IMR-90 (cell line): Measurements from ENCODE around the gene WDR27. TPM values are rescaled to one million over a fixed set of nuclear protein-coding genes. Genes with fewer than 3 reads are reported as not detected.

Experiments used
- ATAC-seq: fragments of 200-7000 bp; cut with Tn5 transposase; 2 replicates; pipeline ENCODE4 v1.9.1; 2020; ENCODE audit warnings: low read depth, mild to moderate bottlenecking, moderate library complexity
- BruUV-seq: library from RNA; stranded (reverse); fragments of 400-500 nt; replicated peaks from 2 replicates; lab custom pipeline; 2021; lab: Mats Ljungman, UMichigan
- CTCF ChIA-PET: fragments of 300-600 bp; formaldehyde crosslinking; extraction: SDS; loops from one replicate; lab custom pipeline; 2021; ENCODE audit warnings: antibody characterized with exemption; lab: Yijun Ruan, JAX
- POLR2A ChIA-PET: fragments of 300-600 bp; sonication (Branson Sonifier 250); formaldehyde crosslinking; loops from one replicate; lab custom pipeline; 2022; ENCODE audit warnings: antibody characterized with exemption; ENCODE audit not compliant: unreplicated experiment; lab: Charles Lee
- DNase-seq: peaks from one replicate; pipeline ENCODE4 v3.0.0; 2013
- H2AFZ ChIP-seq: replicated peaks from 2 replicates; pipeline ENCODE3; 2013; ENCODE audit warnings: low read length, mild to moderate bottlenecking; ENCODE audit not compliant: poor library complexity
- H2AK5ac ChIP-seq: 2 replicates; pipeline ENCODE4 v1.6.1; 2013; ENCODE audit warnings: low read depth, low read length, inconsistent platforms
- H2AK9ac ChIP-seq: replicated peaks from 2 replicates; pipeline ENCODE3; 2013; ENCODE audit warnings: mild to moderate bottlenecking, low read depth, low read length, moderate library complexity; ENCODE audit not compliant: poor library complexity
- H2BK120ac ChIP-seq: 2 replicates; pipeline ENCODE4 v1.6.1; 2013; ENCODE audit warnings: low read depth, low read length, inconsistent platforms
- H2BK15ac ChIP-seq: 3 replicates; pipeline ENCODE4 v1.6.1; 2013; ENCODE audit warnings: low read depth, low read length, inconsistent platforms
- H2BK20ac ChIP-seq: 2 replicates; pipeline ENCODE4 v1.6.1; 2013; ENCODE audit warnings: low read depth, mild to moderate bottlenecking, inconsistent platforms, low read length, moderate library complexity
- H2BK5ac ChIP-seq: 2 replicates; pipeline ENCODE4 v1.6.1; 2013; ENCODE audit warnings: mild to moderate bottlenecking, low read depth, low read length, inconsistent platforms; ENCODE audit not compliant: poor library complexity, severe bottlenecking
- H3K14ac ChIP-seq: replicated peaks from 2 replicates; pipeline ENCODE4 v1.6.1; 2013; ENCODE audit warnings: low read depth, low read length, inconsistent platforms
- H3K18ac ChIP-seq: 2 replicates; pipeline ENCODE4 v1.6.1; 2013; ENCODE audit warnings: low read depth, low read length, control low read depth
- H3K23ac ChIP-seq: 2 replicates; pipeline ENCODE4 v1.6.1; 2013; ENCODE audit warnings: low read depth, low read length, inconsistent platforms
- H3K27ac ChIP-seq: 2 replicates; pipeline ENCODE4 v1.5.1; 2013; ENCODE audit warnings: mild to moderate bottlenecking, control low read depth, low read length; ENCODE audit not compliant: insufficient read depth
- H3K27me3 ChIP-seq: 2 replicates; pipeline ENCODE4 v1.6.1; 2013; ENCODE audit warnings: low read length; ENCODE audit not compliant: control insufficient read depth, insufficient read depth
- H3K36me3 ChIP-seq: 2 replicates; pipeline ENCODE4 v1.6.1; 2013; ENCODE audit warnings: low read length, mixed read lengths; ENCODE audit not compliant: control insufficient read depth, insufficient read depth
- H3K4ac ChIP-seq: 2 replicates; pipeline ENCODE4 v1.6.1; 2013; ENCODE audit warnings: low read depth, low read length, inconsistent platforms
- H3K4me1 ChIP-seq: 2 replicates; pipeline ENCODE4 v1.6.1; 2013; ENCODE audit warnings: low read length, mixed read lengths; ENCODE audit not compliant: control insufficient read depth, insufficient read depth
- H3K4me2 ChIP-seq: 2 replicates; pipeline ENCODE4 v1.6.1; 2013; ENCODE audit warnings: low read depth, mild to moderate bottlenecking, control low read depth, low read length, moderate library complexity
- H3K4me3 ChIP-seq: 2 replicates; pipeline ENCODE4 v1.5.1; 2013; ENCODE audit warnings: low read depth, mild to moderate bottlenecking, control low read depth, low read length, moderate library complexity; ENCODE audit not compliant: insufficient read depth
- H3K56ac ChIP-seq: 2 replicates; pipeline ENCODE4 v1.6.1; 2013; ENCODE audit warnings: low read length, inconsistent platforms; ENCODE audit not compliant: insufficient read depth; ENCODE audit errors: extremely low read depth
- H3K79me1 ChIP-seq, 2 experiments: 2 replicates each; pipeline ENCODE4 v1.6.1; 2013; ENCODE audit warnings: low read length in 2 of 2, inconsistent platforms in 1 of 2, low read depth in 1 of 2
- H3K9ac ChIP-seq: 2 replicates; pipeline ENCODE4 v1.6.1; 2013; ENCODE audit warnings: low read depth, low read length, control low read depth
- H3K9me1 ChIP-seq: 2 replicates; pipeline ENCODE4 v1.6.1; 2013; ENCODE audit warnings: low read length, inconsistent platforms; ENCODE audit not compliant: insufficient read depth
- H3K9me3 ChIP-seq: 2 replicates; pipeline ENCODE4 v1.6.1; 2013; ENCODE audit warnings: low read length; ENCODE audit not compliant: control insufficient read depth, insufficient read depth
- H4K20me1 ChIP-seq: 2 replicates; pipeline ENCODE4 v1.6.1; 2013; ENCODE audit warnings: low read length, inconsistent platforms; ENCODE audit not compliant: insufficient read depth
- H4K5ac ChIP-seq: 2 replicates; pipeline ENCODE4 v1.6.1; 2013; ENCODE audit warnings: mild to moderate bottlenecking, low read depth, low read length, control low read depth
- H4K8ac ChIP-seq, 2 experiments: 2 replicates each; pipeline ENCODE4 v1.6.1; 2013; ENCODE audit warnings: low read depth in 2 of 2, low read length in 2 of 2, control low read depth in 1 of 2, inconsistent platforms in 1 of 2
- H4K91ac ChIP-seq: 2 replicates; pipeline ENCODE4 v1.6.1; 2013; ENCODE audit warnings: low read depth, low read length, inconsistent platforms; ENCODE audit not compliant: insufficient read depth
- BHLHE40 ChIP-seq: fragments of 150-350 bp; IDR thresholded peaks from 2 replicates; pipeline ENCODE4 v1.6.1; 2016; ENCODE audit warnings: mild to moderate bottlenecking, low read depth, low read length
- CEBPB ChIP-seq: IDR thresholded peaks from 2 replicates; pipeline ENCODE4 v1.6.1; 2012; ENCODE audit warnings: low read depth, low read length, improper control_type of control experiment
- CHD1 ChIP-seq: IDR thresholded peaks from 2 replicates; pipeline ENCODE4 v1.6.1; 2012; ENCODE audit warnings: low read depth, low read length, improper control_type of control experiment
- CTCF ChIP-seq: conservative IDR thresholded peaks from 2 replicates; pipeline ENCODE4 v1.5.1; 2012; ENCODE audit warnings: mild to moderate bottlenecking, low read depth, low read length, improper control_type of control experiment
- FOS ChIP-seq: fragments of 150-350 bp; IDR thresholded peaks from 2 replicates; pipeline ENCODE4 v1.6.1; 2016; ENCODE audit warnings: low read depth, low read length
- MAFK ChIP-seq: IDR thresholded peaks from 2 replicates; pipeline ENCODE4 v1.6.1; 2012; ENCODE audit warnings: low read depth, low read length, improper control_type of control experiment
- MAZ ChIP-seq: IDR thresholded peaks from 2 replicates; pipeline ENCODE4 v1.6.1; 2012; ENCODE audit warnings: low read depth, mild to moderate bottlenecking, low read length, improper control_type of control experiment, moderate library complexity, borderline replicate concordance
- MXI1 ChIP-seq: IDR thresholded peaks from 2 replicates; pipeline ENCODE4 v1.6.1; 2012; ENCODE audit warnings: low read depth, mild to moderate bottlenecking, low read length, moderate library complexity, borderline replicate concordance
- NFE2L2 ChIP-seq: fragments of 150-350 bp; IDR thresholded peaks from 2 replicates; pipeline ENCODE4 v1.6.1; 2016; ENCODE audit warnings: low read depth, mild to moderate bottlenecking, low read length
- POLR2A ChIP-seq: IDR thresholded peaks from 2 replicates; pipeline ENCODE4 v1.6.1; 2012; ENCODE audit warnings: mild to moderate bottlenecking, low read depth, low read length
- RAD21 ChIP-seq: IDR thresholded peaks from 2 replicates; pipeline ENCODE4 v1.6.1; 2012; ENCODE audit warnings: low read length, improper control_type of control experiment
- RCOR1 ChIP-seq: IDR thresholded peaks from 2 replicates; pipeline ENCODE4 v1.6.1; 2012; ENCODE audit warnings: mild to moderate bottlenecking, low read length, improper control_type of control experiment; ENCODE audit not compliant: insufficient replicate concordance
- RFX5 ChIP-seq: IDR thresholded peaks from 2 replicates; pipeline ENCODE4 v1.8.0; 2012; ENCODE audit warnings: low read depth, mild to moderate bottlenecking, low read length, moderate library complexity
- SMC3 ChIP-seq: fragments of 150-350 bp; IDR thresholded peaks from 2 replicates; pipeline ENCODE4 v1.6.1; 2016; ENCODE audit warnings: low read depth, mild to moderate bottlenecking, antibody characterized with exemption, low read length, moderate library complexity
- WGBS, 2 experiments: methylation state at CpG; one replicate each; pipeline versions ENCODE4 v1.1.5 to v1.1.7; 2013; ENCODE audit warnings: missing lambda C conversion rate in 2 of 2; ENCODE audit not compliant: insufficient read length in 1 of 2; ENCODE audit errors: extremely low coverage in 2 of 2; 5-methylcytosine and 5-hydroxymethylcytosine counted together
- dilution Hi-C: fragments of 300-500 bp; cut with HindIII; formaldehyde crosslinking; loops from one replicate; pipeline ENCODE4 v1.14.3; 2018; ENCODE audit warnings: low sequenced_read_pairs; ENCODE audit not compliant: unreplicated experiment
- in situ Hi-C: fragments of 300-500 bp; cut with MboI; formaldehyde crosslinking; loops from 3 replicates; pipeline ENCODE4 v1.14.3; 2019; ENCODE audit warnings: low sequenced_read_pairs, inconsistent platforms, mixed read lengths
- intact Hi-C: fragments of 100-400 bp; cut with micrococcal nuclease; formaldehyde crosslinking; loops from 2 replicates; pipeline ENCODE4 v1.10.0; 2022
- polyA plus RNA-seq, 3 experiments: library from polyadenylated mRNA; depleted of rRNA; stranded (reverse); fragments of >200 nt; gene quantifications; 2 replicates each; pipeline ENCODE4 v1.2.3, GENCODE V29; 2012; ENCODE audit warnings: low replicate concordance in 1 of 3
- total RNA-seq: library from RNA; depleted of rRNA; stranded (reverse); fragments of >200 nt; gene quantifications from 2 replicates; pipeline ENCODE4 v1.2.3, GENCODE V29; 2012
- TF ChIP-seq, protein P1 (sequence below): fragments of 150-350 bp; IDR thresholded peaks from 2 replicates; pipeline ENCODE4 v1.6.1; 2016; ENCODE audit warnings: low read depth, mild to moderate bottlenecking, low read length, moderate library complexity, borderline replicate concordance
- TF ChIP-seq, protein P2 (sequence below): fragments of 150-350 bp; IDR thresholded peaks from 2 replicates; pipeline ENCODE4 v1.6.1; 2017; ENCODE audit warnings: mild to moderate bottlenecking, antibody characterized with exemption, low read length, low read depth

Gene WDR27
- total and polyA plus RNA-seq, 2 of the 4 experiments (the other 2 are of a cell fraction) = 7.0 to 18.5 TPM

GRCh38 chr6:169671563-169671962, 30.3 kb downstream of the WDR27 start:
- no peak overlapping the region for H3K27ac ChIP-seq
- no TSS peak for BruUV-seq
- ChIA-PET POLR2A (no interaction called here), CTCF (no interaction called here)
- no peak overlapping the region for H2BK5ac ChIP-seq
- H4K20me1 ChIP-seq = no peaks in the 10 kb centered on the region
- no peak overlapping the region for H2AK5ac ChIP-seq
- H3K4me1 ChIP-seq = no peaks in the 10 kb centered on the region
- H4K8ac ChIP-seq = no peak overlapping the region
- no peak overlapping the region for H3K56ac ChIP-seq
- H3K4me2 ChIP-seq = no peak overlapping the region
- H4K5ac ChIP-seq = no peak overlapping the region
- DNase-seq (no peak), ATAC-seq (no peak)
- H3K14ac ChIP-seq = no peak overlapping the region
- no peak overlapping the region for H3K4me3 ChIP-seq
- no peak overlapping the region for H3K18ac ChIP-seq
- H2BK120ac ChIP-seq = no peak overlapping the region
- no peak for TF ChIP-seq POLR2A
- TF ChIP-seq, protein P1, sequence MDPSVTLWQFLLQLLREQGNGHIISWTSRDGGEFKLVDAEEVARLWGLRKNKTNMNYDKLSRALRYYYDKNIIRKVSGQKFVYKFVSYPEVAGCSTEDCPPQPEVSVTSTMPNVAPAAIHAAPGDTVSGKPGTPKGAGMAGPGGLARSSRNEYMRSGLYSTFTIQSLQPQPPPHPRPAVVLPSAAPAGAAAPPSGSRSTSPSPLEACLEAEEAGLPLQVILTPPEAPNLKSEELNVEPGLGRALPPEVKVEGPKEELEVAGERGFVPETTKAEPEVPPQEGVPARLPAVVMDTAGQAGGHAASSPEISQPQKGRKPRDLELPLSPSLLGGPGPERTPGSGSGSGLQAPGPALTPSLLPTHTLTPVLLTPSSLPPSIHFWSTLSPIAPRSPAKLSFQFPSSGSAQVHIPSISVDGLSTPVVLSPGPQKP = no peak
- TF ChIP-seq MXI1 = no peak
- no peak for TF ChIP-seq RCOR1
- TF ChIP-seq RAD21 = no peak
- no peak for TF ChIP-seq MAZ
- TF ChIP-seq, protein P2, sequence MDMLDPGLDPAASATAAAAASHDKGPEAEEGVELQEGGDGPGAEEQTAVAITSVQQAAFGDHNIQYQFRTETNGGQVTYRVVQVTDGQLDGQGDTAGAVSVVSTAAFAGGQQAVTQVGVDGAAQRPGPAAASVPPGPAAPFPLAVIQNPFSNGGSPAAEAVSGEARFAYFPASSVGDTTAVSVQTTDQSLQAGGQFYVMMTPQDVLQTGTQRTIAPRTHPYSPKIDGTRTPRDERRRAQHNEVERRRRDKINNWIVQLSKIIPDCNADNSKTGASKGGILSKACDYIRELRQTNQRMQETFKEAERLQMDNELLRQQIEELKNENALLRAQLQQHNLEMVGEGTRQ = no peak
- no peak for TF ChIP-seq SMC3
- TF ChIP-seq RFX5 = no peak
- TF ChIP-seq CHD1 = no peak
- TF ChIP-seq MAFK = no peak
- TF ChIP-seq FOS = no peak
- TF ChIP-seq CEBPB = no peak
- no peak for TF ChIP-seq CTCF
- no peak for TF ChIP-seq NFE2L2
- TF ChIP-seq BHLHE40 = no peak
- peaks cover 0 to 4% of the 10 kb centered on the region in 2 experiments; a peak in 1 of 4 replicates for H3K79me1 ChIP-seq
- H3K36me3 ChIP-seq = peaks cover 27% of the 10 kb centered on the region
- H2BK15ac ChIP-seq = no peak overlapping the region
- WGBS, 2 experiments = 87% methylated on average over 4 of the region's 5 CpGs; no CpG with 5 or more reads in 1 of the 2 experiments
- dilution Hi-C loops (no loop called here), intact Hi-C loops (no loop called here), in situ Hi-C loops (no loop called here)
- H3K9me1 ChIP-seq = peaks cover 6% of the 10 kb centered on the region; the same call in 1 of the 2 replicates
- H3K9me3 ChIP-seq = no peaks in the 10 kb centered on the region
- H3K23ac ChIP-seq = no peak overlapping the region
- no peaks in the 10 kb centered on the region for H3K27me3 ChIP-seq
- no peak overlapping the region for H2AFZ ChIP-seq
- H4K91ac ChIP-seq = no peak overlapping the region
- H3K4ac ChIP-seq = no peak overlapping the region
- no peak overlapping the region for H2AK9ac ChIP-seq
- H2BK20ac ChIP-seq = no peak overlapping the region
- H3K9ac ChIP-seq = no peak overlapping the region
